Measurements from ENCODE around the gene APOL5.
A peak's percentile ranks its signal among the peaks of the same experiment; 100 is the strongest.
"Not testable (repeated sequence)": the region's sequence is repeated elsewhere in the genome, so short reads cannot be mapped to it uniquely, and the experiment has no call there.

APOL5 gene

DNA sequence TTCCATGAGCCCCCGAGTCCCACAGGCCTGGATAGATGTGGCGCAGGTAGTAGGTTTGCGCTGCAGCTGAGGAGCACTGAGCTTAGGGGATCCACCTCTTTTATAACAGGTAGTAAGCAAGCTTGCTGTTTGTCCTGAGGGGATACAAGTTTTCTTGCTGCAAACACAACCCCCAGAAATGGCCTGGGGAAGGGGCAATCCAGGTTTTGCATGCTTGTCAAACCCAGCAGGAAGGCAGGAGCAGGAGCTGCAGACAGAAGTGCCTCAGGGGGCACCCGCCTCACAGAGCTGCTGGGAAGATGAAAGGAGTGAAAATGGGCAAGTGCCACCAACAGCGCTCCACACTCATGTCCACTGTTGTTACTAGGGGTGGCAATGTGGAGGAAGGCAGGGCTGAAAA is 18.5 kb downstream of the APOL5 start:
- DNase-seq (ENCODE audit: low spot score), result no peak
- TF ChIP-seq, protein P1, sequence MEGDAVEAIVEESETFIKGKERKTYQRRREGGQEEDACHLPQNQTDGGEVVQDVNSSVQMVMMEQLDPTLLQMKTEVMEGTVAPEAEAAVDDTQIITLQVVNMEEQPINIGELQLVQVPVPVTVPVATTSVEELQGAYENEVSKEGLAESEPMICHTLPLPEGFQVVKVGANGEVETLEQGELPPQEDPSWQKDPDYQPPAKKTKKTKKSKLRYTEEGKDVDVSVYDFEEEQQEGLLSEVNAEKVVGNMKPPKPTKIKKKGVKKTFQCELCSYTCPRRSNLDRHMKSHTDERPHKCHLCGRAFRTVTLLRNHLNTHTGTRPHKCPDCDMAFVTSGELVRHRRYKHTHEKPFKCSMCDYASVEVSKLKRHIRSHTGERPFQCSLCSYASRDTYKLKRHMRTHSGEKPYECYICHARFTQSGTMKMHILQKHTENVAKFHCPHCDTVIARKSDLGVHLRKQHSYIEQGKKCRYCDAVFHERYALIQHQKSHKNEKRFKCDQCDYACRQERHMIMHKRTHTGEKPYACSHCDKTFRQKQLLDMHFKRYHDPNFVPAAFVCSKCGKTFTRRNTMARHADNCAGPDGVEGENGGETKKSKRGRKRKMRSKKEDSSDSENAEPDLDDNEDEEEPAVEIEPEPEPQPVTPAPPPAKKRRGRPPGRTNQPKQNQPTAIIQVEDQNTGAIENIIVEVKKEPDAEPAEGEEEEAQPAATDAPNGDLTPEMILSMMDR (IDR thresholded peaks at IDR 0.05; ENCODE audit: extremely low read depth, insufficient read depth, missing control alignments), result no peak
- in situ Hi-C loops (cut with MboI; ENCODE audit: low pct_unique_long_range_greater_than_20kb, low sequenced_read_pairs, unreplicated experiment), result no loop called here

DNA sequence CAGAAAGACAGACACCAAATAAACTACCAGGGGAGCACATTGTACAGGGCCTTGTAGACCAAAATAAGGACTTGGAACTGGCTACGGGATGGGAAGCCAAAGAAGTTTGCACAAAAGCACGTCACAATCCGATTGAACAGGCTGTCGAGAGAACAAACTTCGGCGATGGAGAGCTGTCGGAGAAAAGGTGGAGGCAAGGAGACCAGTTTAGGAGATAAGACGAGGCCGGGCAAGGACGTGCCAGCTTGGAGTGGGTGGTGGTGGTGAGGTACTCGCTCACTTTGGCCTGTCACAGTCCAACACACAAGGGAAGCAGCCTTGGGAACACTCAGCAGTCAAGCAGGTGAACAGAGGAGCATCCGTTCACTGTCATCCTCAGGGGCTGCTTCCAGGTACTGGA is 19.0 kb downstream of the APOL5 start:
- TF ChIP-seq, protein P1 (IDR thresholded peaks at IDR 0.05; ENCODE audit: extremely low read depth, insufficient read depth, missing control alignments), result no peak
- DNase-seq (ENCODE audit: low spot score), result no peak
- in situ Hi-C loops (cut with MboI; ENCODE audit: low pct_unique_long_range_greater_than_20kb, low sequenced_read_pairs, unreplicated experiment), result no loop called here

DNA sequence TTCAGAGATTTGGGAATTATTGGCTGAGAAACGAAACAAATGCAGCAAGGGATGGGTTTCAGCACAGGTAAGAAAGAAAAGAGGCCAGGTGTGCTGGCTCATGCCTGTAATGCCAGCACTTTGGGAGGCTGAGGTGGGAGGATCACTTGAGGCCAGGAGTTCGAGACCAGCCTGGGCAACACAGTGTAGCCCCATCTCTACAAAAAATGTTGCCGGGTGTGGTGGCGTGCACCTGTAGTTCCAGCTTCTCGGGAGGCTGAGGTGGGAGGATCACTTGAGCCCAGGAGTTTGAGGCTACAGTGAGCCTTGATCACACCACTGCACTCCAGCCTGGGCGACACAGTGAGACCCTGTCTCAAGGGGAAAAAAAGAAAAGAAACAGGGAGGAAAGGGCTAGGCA is 20.2 kb downstream of the APOL5 start:
- in situ Hi-C loops (cut with MboI; ENCODE audit: low pct_unique_long_range_greater_than_20kb, low sequenced_read_pairs, unreplicated experiment); DNase-seq (ENCODE audit: low spot score): not testable (repeated sequence)

DNA sequence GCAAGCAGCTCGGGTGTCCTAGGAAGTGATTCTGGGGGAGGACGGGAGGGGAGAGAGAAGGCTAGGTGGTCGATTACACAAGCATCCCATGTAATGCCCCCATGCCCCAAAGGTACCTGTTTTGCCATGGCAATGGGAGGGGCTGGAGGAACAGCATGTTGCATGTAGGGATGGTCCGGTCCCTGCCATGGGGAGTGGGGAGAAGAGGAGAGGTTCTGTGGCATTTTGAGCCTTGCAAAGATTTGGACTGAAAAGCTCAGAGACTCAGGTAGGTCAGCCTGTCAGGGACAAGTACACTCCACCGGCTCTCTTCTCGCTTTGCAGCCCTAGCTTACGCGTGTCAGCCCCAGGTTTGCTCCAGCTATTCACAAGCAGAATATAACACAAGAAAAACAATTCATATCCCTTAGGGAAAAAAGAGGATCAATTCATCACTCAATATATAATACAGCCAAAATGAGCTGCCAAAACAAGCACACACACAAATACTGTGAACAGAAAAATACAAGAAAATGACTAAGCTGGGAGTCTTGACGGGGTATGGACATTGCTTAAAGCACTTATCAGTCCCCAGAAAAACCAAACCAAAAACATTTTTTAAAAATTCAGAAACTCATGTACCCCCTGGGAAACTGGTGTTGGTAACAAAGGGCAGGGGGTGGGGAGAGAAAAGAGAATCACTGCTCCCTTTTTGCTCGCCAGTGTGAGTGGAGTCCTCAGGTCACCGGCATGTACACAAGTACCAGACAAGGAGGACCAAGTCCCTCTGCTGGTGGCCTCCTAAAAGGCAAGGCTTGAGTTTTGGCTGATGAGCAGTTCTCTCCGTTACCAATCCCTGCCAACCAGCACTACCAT is 21.6 kb downstream of the APOL5 start:
- in situ Hi-C loops (cut with MboI; ENCODE audit: low pct_unique_long_range_greater_than_20kb, low sequenced_read_pairs, unreplicated experiment), result no loop called here
- DNase-seq (ENCODE audit: low spot score), result no peak
- TF ChIP-seq, protein P1 (IDR thresholded peaks at IDR 0.05; ENCODE audit: extremely low read depth, insufficient read depth, missing control alignments), result peak; percentile 2

DNA sequence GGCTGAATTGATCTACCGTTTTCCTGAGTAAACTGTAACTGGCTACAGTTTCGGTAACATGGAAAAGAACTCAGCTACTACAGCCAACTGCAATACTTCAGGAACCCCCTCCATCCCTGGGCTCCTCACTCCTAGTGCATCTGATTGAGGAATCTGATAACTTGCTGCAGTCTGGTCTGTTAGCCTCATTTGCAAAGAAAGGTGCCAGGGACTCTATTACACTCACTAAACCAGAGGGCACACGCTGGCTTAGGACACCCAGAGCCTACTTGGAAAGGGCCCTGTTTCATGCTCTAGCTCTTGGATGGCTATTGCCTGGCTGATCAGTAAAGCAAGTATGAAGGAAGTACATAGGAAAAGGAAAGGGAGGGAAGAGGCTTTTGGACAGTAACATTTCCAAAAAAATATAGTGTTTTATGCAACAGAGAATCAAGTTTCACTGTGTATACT is 22.3 kb downstream of the APOL5 start:
- no peak for DNase-seq (ENCODE audit: low spot score)
- TF ChIP-seq, protein P1 (IDR thresholded peaks at IDR 0.05; ENCODE audit: extremely low read depth, insufficient read depth, missing control alignments), result no peak
- in situ Hi-C loops (cut with MboI; ENCODE audit: low pct_unique_long_range_greater_than_20kb, low sequenced_read_pairs, unreplicated experiment), result no loop called here

DNA sequence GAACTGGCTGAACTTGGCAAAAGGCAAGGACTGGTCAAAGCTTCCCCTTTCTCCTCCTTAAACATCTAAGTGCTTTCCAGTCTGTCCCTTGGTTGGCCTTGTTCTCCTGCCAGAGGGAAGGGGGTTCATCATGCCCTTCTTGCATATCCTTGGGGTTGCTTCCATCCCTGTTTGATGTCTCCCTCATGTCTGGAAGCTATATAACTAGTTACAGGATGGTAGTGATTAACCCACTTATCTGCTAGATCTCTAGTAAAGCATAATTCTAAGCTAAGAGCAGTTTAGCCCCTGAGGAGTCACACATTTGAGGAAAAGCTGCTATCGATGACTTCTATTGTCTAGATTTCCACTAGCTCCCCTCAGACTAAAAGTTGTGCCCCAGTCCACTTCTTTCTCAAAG is 22.9 kb downstream of the APOL5 start:
- DNase-seq (ENCODE audit: low spot score), result no peak
- in situ Hi-C loops (cut with MboI; ENCODE audit: low pct_unique_long_range_greater_than_20kb, low sequenced_read_pairs, unreplicated experiment), result no loop called here
- TF ChIP-seq, protein P1 (IDR thresholded peaks at IDR 0.05; ENCODE audit: extremely low read depth, insufficient read depth, missing control alignments), result no peak

DNA sequence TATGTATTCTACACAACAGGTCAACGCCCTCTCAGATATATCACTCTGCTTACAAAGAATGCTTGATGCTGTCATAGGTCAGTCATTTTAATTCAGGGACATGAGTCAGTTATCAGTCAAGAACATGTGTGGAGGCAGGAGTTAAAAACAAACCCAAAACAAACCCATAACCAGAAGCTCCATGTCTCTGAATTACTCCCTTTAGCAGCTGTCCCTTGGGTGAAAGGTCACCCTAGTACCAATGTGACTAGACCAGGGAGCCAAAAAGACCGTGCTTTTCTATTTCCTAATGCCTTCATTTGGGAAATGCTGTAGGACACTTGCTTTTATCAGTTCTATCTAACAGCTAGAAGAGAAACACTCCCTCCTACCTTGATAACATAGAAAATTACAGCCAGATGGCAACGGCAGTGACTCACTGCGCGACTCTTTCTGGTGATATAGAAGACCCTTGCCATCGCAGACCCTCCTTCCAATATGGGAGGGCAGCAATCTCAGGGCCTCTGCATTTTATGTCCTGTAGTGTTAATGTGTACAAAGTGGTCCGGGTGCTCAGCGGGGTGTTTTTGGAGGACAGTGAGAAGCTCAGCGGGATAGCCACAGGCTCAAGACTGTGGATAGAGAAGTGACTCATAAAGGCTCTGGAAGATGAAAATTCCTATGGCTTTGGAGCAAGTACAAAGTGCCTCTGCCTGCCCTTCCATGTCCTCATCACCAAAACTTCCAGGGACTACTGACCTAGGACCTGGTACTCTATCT is 24.8 kb downstream of the APOL5 start:
- no peak for DNase-seq (ENCODE audit: low spot score)
- TF ChIP-seq, protein P1 (IDR thresholded peaks at IDR 0.05; ENCODE audit: extremely low read depth, insufficient read depth, missing control alignments), result no peak
- in situ Hi-C loops (cut with MboI; ENCODE audit: low pct_unique_long_range_greater_than_20kb, low sequenced_read_pairs, unreplicated experiment), result no loop called here
